CD14-positive monocyte (primary cell): ENCODE measurements around the gene CENPS. TPM values are rescaled to one million over a fixed set of nuclear protein-coding genes. Genes with fewer than 3 reads are reported as not detected.

Source experiments
- DNase-seq, 3 donors: peaks; one replicate each; pipeline ENCODE4 v3.0.0-alpha.2; 2011 to 2022
- H2AFZ ChIP-seq: 2 replicates; pipeline ENCODE4 v1.6.0; 2012; ENCODE audit warnings: mild to moderate bottlenecking, low read depth, low read length, inconsistent platforms; ENCODE audit not compliant: insufficient read depth, poor library complexity, severe bottlenecking
- H3K27ac ChIP-seq, 2 donors: 1 replicate in 1 of 2; 2 replicates in 1 of 2; pipeline ENCODE4 v1.5.1; 2012 to 2013; ENCODE audit warnings: low read length in 2 of 2, control low read depth in 1 of 2, inconsistent platforms in 1 of 2, low read depth in 1 of 2, mild to moderate bottlenecking in 1 of 2
- H3K27me3 ChIP-seq, 2 donors: one replicate each; pipeline versions ENCODE4 v1.6.0 to v1.6.1; 2011 to 2013; ENCODE audit warnings: low read length in 2 of 2; ENCODE audit not compliant: control insufficient read depth in 2 of 2, insufficient read depth in 2 of 2
- H3K36me3 ChIP-seq, 2 donors: replicated peaks in 1 of 2; 1 replicate in 1 of 2; 2 replicates in 1 of 2; pipeline versions ENCODE4 v1.5.1 to v1.6.1; 2012 to 2013; ENCODE audit warnings: low read length in 2 of 2, control low read depth in 1 of 2, inconsistent platforms in 1 of 2, mild to moderate bottlenecking in 1 of 2; ENCODE audit not compliant: insufficient read depth in 2 of 2, control insufficient read depth in 1 of 2
- H3K4me1 ChIP-seq, 2 donors: 1 replicate in 1 of 2; 2 replicates in 1 of 2; pipeline versions ENCODE4 v1.5.1 to v1.6.1; 2012 to 2013; ENCODE audit warnings: low read length in 2 of 2, control low read depth in 1 of 2, inconsistent platforms in 1 of 2, mild to moderate bottlenecking in 1 of 2, moderate library complexity in 1 of 2; ENCODE audit not compliant: insufficient read depth in 2 of 2, control insufficient read depth in 1 of 2
- H3K4me2 ChIP-seq: replicated peaks from 2 replicates; pipeline ENCODE3; 2012; ENCODE audit warnings: low read length, moderate library complexity, mild to moderate bottlenecking; ENCODE audit not compliant: poor library complexity, severe bottlenecking; ENCODE audit errors: extremely low read depth
- H3K4me3 ChIP-seq, 3 experiments: fragments of 200-600 bp in 1 of 3; sonication (generic) in 1 of 3; replicated peaks in 1 of 3; 1 replicate in 2 of 3; 2 replicates in 1 of 3; pipeline ENCODE4 v1.5.1; 2011 to 2013; ENCODE audit warnings: low read length in 3 of 3, mild to moderate bottlenecking in 3 of 3, control low read depth in 2 of 3, low read depth in 2 of 3, inconsistent platforms in 1 of 3, moderate library complexity in 1 of 3
- H3K79me2 ChIP-seq: 2 replicates; pipeline ENCODE4 v1.6.0; 2012; ENCODE audit warnings: mild to moderate bottlenecking, control low read depth, inconsistent platforms, low read length, moderate library complexity; ENCODE audit not compliant: insufficient read depth
- H3K9ac ChIP-seq: 2 replicates; pipeline ENCODE4 v1.6.0; 2017; ENCODE audit warnings: low read length, mild to moderate bottlenecking; ENCODE audit not compliant: insufficient read depth, poor library complexity, severe bottlenecking
- H3K9me3 ChIP-seq, 2 donors: replicated peaks in 1 of 2; 1 replicate in 1 of 2; 2 replicates in 1 of 2; pipeline versions ENCODE4 v1.5.1 to v1.6.1; 2012 to 2013; ENCODE audit warnings: low read length in 2 of 2, control low read depth in 1 of 2; ENCODE audit not compliant: control insufficient read depth in 1 of 2, insufficient read depth in 1 of 2
- H4K20me1 ChIP-seq: 2 replicates; pipeline ENCODE4 v1.6.0; 2012; ENCODE audit warnings: mild to moderate bottlenecking, low read length, control low read depth, moderate library complexity; ENCODE audit not compliant: insufficient read depth
- H3K27ac Mint-ChIP-seq, 7 donors: one replicate each; pipeline ENCODE4 v1.8.0; 2020; ENCODE audit warnings: mild to moderate bottlenecking in 7 of 7, mixed read lengths in 7 of 7, moderate library complexity in 6 of 7, inconsistent platforms in 2 of 7
- H3K27me3 Mint-ChIP-seq, 3 donors: one replicate each; pipeline ENCODE4 v1.8.0; 2021 to 2022; ENCODE audit warnings: low read depth in 3 of 3, mild to moderate bottlenecking in 3 of 3, mixed read lengths in 3 of 3, moderate library complexity in 3 of 3, inconsistent platforms in 1 of 3
- H3K36me3 Mint-ChIP-seq, 2 donors: one replicate each; pipeline ENCODE4 v1.8.0; 2020; ENCODE audit warnings: mixed read lengths in 2 of 2, inconsistent platforms in 1 of 2, mild to moderate bottlenecking in 1 of 2
- H3K4me1 Mint-ChIP-seq: one replicate; pipeline ENCODE4 v1.8.0; 2020; ENCODE audit warnings: mild to moderate bottlenecking, mixed read lengths
- H3K4me3 Mint-ChIP-seq, 2 donors: one replicate each; pipeline ENCODE4 v1.8.0; 2020; ENCODE audit warnings: mild to moderate bottlenecking in 2 of 2, mixed read lengths in 2 of 2, moderate library complexity in 1 of 2
- H3K9me3 Mint-ChIP-seq, 7 donors: one replicate each; pipeline ENCODE4 v1.8.0; 2020 to 2022; ENCODE audit warnings: mixed read lengths in 7 of 7, mild to moderate bottlenecking in 6 of 7, moderate library complexity in 6 of 7, inconsistent platforms in 2 of 7
- WGBS: methylation state at CpG from one replicate; pipeline ENCODE4 v1.1.5; 2013; ENCODE audit warnings: missing lambda C conversion rate; ENCODE audit not compliant: insufficient coverage; 5-methylcytosine and 5-hydroxymethylcytosine counted together
- intact Hi-C, 2 donors: fragments of 100-400 bp; cut with micrococcal nuclease; formaldehyde crosslinking; loops; one replicate each; pipeline versions ENCODE4 v1.15.0 to v1.15.1; 2023
- polyA plus RNA-seq, 3 donors: library from polyadenylated mRNA; depleted of rRNA in 1 of 3; unstranded in 2 of 3; stranded (reverse) in 1 of 3; fragments of 300-500 nt in 2 of 3; fragments of >200 nt in 1 of 3; fragmentation: Illumina TruSeq in 2 of 3; gene quantifications; 1 replicate in 2 of 3; 2 replicates in 1 of 3; pipeline ENCODE4 v1.2.3, GENCODE V29; 2012 to 2021
- TF ChIP-seq, protein P1 (sequence below): fragments of 200-600 bp; IDR thresholded peaks from one replicate; pipeline ENCODE4 v1.8.0; 2022; ENCODE audit warnings: antibody characterized with exemption, mild to moderate bottlenecking

Gene CENPS
- polyA plus RNA-seq, 3 donors: 0.48 to 3.5 (median 2.5) TPM

DNA sequence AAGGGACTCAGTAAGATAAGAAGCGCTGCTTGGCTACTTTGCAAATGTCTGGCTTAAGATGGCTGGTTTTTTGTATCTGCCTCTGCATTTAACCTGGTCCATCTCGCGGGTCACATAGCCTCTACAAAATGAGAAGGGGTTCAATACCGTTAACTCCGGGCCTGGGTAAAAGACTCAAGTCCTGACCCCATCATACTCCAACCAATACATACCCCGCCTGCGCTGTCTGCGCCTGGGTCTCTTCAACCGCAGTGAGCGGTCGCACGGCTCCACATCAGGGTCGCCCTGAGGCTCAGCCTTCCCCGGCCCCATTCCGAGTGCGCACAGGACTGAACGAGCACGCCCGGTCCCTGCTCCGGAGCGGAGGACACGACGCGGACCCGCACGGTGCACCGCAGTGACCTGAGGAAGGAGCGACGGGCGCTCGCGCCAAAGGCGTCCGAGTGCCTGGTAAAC, 31.9 kb upstream of the CENPS start:
- Mint-ChIP-seq H3K27ac (peak overlapping the region; percentile 79 to 94 (median 90)), H3K9me3 (peaks cover 0 to 12% (median 6%) of the 10 kb centered on the region in 7 donors), H3K4me1 (peaks cover 36% of the 10 kb centered on the region), H3K4me3 (peak overlapping the region; percentile 91 to 93), H3K27me3 (no peaks in the 10 kb centered on the region), H3K36me3 (peaks cover 20 to 23% of the 10 kb centered on the region in 2 donors)
- 0% methylated on average over 32 of the region's 34 CpGs for WGBS
- peak overlapping the region; percentile 98 for H3K4me2 ChIP-seq
- intact Hi-C loops: loop anchor here in 1 of 2 donors (2.0 kb wide), 1 partner anchor 16 kb away; no protein-coding TSS in a partner anchor
- peaks cover 71% of the 10 kb centered on the region for H3K79me2 ChIP-seq
- peak overlapping the region; percentile 69 to 98 (median 87) for H3K4me3 ChIP-seq
- H3K27me3 ChIP-seq: no peaks in the 10 kb centered on the region
- H3K9me3 ChIP-seq: no peaks in the 10 kb centered on the region
- H3K27ac ChIP-seq: peak overlapping the region; percentile 4 to 83
- no peak for DNase-seq
- peaks cover 25 to 31% of the 10 kb centered on the region in 2 donors for H3K4me1 ChIP-seq
- TF ChIP-seq, protein P1, sequence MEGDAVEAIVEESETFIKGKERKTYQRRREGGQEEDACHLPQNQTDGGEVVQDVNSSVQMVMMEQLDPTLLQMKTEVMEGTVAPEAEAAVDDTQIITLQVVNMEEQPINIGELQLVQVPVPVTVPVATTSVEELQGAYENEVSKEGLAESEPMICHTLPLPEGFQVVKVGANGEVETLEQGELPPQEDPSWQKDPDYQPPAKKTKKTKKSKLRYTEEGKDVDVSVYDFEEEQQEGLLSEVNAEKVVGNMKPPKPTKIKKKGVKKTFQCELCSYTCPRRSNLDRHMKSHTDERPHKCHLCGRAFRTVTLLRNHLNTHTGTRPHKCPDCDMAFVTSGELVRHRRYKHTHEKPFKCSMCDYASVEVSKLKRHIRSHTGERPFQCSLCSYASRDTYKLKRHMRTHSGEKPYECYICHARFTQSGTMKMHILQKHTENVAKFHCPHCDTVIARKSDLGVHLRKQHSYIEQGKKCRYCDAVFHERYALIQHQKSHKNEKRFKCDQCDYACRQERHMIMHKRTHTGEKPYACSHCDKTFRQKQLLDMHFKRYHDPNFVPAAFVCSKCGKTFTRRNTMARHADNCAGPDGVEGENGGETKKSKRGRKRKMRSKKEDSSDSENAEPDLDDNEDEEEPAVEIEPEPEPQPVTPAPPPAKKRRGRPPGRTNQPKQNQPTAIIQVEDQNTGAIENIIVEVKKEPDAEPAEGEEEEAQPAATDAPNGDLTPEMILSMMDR: no peak
- peak overlapping the region; percentile 95 for H2AFZ ChIP-seq
- peak overlapping the region; percentile 53 for H3K9ac ChIP-seq
- H3K36me3 ChIP-seq: peaks cover 11 to 21% of the 10 kb centered on the region in 2 donors
- peaks cover 34% of the 10 kb centered on the region for H4K20me1 ChIP-seq

DNA sequence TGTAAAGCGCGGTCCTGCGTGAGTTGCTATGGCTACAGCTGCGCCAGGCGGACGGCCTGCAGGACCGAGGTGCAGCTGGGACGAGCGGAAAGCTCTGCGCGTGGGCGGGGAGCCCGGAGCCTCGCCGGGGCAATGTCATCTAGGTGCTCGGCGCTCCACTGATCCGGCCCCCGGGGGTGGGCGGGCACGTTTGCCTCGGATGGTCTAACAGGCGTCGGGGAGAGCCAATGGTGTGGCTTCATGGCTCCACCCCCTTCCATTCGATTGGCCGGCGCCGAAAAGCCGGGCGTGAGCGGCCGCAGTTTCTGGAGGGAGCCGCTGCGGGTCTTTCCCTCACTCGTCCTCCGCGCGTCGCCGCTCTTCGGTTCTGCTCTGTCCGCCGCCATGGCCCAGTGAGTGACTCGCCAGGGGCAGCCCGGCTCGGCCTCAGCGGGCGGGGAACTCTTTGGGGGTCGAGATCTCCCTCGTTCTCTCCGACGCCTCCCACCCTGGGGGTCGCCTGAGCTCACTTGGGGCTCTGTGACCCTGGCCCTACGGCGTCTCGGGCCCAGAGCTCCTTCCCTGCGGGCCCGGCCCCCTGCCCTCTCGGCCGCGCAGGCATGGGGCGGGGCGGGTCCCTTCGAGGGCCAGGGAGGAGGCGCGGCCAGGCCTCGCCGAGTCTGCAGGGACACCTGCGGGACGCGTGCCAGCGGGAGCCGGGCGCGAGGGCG, 31.3 kb upstream of the CENPS start, which contains the start of gene PGD:
Gene PGD, plus strand, starts transcription at position 331 of the 710 bp plus-strand sequence. Its CDS starts 54 bp downstream, at position 385.
- H3K4me1 ChIP-seq: peaks cover 25 to 31% of the 10 kb centered on the region in 2 donors
- peak; percentile 94 to 96 (median 95) for DNase-seq
- peaks cover 16 to 27% of the 10 kb centered on the region in 2 donors for H3K36me3 ChIP-seq
- H3K79me2 ChIP-seq: peaks cover 77% of the 10 kb centered on the region
- WGBS: 1% methylated on average over 76 of the region's 76 CpGs
- H3K27ac Mint-ChIP-seq: peak within 1 kb of the TSS; percentile 87 to 98 (median 96)
- H3K27ac ChIP-seq: peak within 1 kb of the TSS; percentile 75 to 83
- H3K4me3 Mint-ChIP-seq: peak within 1 kb of the TSS; percentile 94 to 99
- H3K4me1 Mint-ChIP-seq: peaks cover 38% of the 10 kb centered on the region
- TF ChIP-seq, protein P1: no peak
- no peaks in the 10 kb centered on the region for H3K27me3 Mint-ChIP-seq
- H3K4me3 ChIP-seq: peak within 1 kb of the TSS; percentile 69 to 98 (median 87)
- peak within 1 kb of the TSS; percentile 98 for H3K4me2 ChIP-seq
- H3K27me3 ChIP-seq: no peaks in the 10 kb centered on the region
- peaks cover 0 to 9% (median 5%) of the 10 kb centered on the region in 7 donors for H3K9me3 Mint-ChIP-seq
- peaks cover 38% of the 10 kb centered on the region for H4K20me1 ChIP-seq
- peak within 1 kb of the TSS; percentile 95 for H2AFZ ChIP-seq
- peak within 1 kb of the TSS; percentile 85 for H3K9ac ChIP-seq
- peaks cover 24 to 28% of the 10 kb centered on the region in 2 donors for H3K36me3 Mint-ChIP-seq
- no peaks in the 10 kb centered on the region for H3K9me3 ChIP-seq
- intact Hi-C loops: loop anchor here in 1 of 2 donors (1.0 to 2.0 kb wide), 2 partner anchors 11 to 16 kb away; no protein-coding TSS in a partner anchor
